Measurements from ENCODE around the gene PRR15L. TPM values are rescaled to one million over a fixed set of nuclear protein-coding genes. Genes with fewer than 3 reads are reported as not detected.
A peak's percentile ranks its signal among the peaks of the same experiment; 100 is the strongest.
"Not testable (repeated sequence)": the region's sequence is repeated elsewhere in the genome, so short reads cannot be mapped to it uniquely, and the experiment has no call there.

Gene PRR15L
- total RNA-seq, 1 donor from 2014 or later = not detected

DNA sequence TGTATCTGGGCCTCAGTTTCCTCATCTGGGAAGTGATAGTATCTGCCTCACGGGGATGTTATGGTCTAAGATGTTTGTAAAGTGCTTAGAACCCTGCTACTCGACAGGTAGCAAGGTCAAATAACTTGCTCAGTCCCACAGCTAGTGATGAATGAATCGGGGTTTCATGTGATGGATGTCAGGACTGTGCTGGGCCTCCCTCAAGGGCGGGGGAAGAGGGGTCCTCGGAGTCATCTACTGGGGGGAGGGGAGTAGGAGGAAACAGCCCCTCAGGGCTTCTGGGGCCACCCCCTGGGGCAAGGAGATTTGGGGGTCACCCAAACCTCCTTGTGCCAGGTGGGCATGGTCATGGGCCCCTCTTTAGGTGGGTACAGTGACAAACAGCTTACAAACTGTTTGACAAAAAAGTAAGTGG is 15.6 kb downstream of the PRR15L start:
- no peaks in the 10 kb centered on the region for H3K9me3 Mint-ChIP-seq (ENCODE audit: low read depth)
- peaks cover 15% of the 10 kb centered on the region for H3K4me1 Mint-ChIP-seq (ENCODE audit: low read depth)
- no peak for DNase-seq (ENCODE audit: low spot score)
- TF ChIP-seq, protein P1, sequence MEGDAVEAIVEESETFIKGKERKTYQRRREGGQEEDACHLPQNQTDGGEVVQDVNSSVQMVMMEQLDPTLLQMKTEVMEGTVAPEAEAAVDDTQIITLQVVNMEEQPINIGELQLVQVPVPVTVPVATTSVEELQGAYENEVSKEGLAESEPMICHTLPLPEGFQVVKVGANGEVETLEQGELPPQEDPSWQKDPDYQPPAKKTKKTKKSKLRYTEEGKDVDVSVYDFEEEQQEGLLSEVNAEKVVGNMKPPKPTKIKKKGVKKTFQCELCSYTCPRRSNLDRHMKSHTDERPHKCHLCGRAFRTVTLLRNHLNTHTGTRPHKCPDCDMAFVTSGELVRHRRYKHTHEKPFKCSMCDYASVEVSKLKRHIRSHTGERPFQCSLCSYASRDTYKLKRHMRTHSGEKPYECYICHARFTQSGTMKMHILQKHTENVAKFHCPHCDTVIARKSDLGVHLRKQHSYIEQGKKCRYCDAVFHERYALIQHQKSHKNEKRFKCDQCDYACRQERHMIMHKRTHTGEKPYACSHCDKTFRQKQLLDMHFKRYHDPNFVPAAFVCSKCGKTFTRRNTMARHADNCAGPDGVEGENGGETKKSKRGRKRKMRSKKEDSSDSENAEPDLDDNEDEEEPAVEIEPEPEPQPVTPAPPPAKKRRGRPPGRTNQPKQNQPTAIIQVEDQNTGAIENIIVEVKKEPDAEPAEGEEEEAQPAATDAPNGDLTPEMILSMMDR (IDR thresholded peaks at IDR 0.05) = no peak
- no peaks in the 10 kb centered on the region for H3K36me3 Mint-ChIP-seq (ENCODE audit: low read depth)
- H3K27me3 Mint-ChIP-seq (ENCODE audit: low read depth) = no peaks in the 10 kb centered on the region
- no peak overlapping the region for H3K27ac Mint-ChIP-seq (ENCODE audit: unreplicated experiment)
- peak overlapping the region; percentile 82 for H3K4me3 Mint-ChIP-seq (ENCODE audit: unreplicated experiment)

GRCh38 chr17:47941246-47942095 is 16.2 kb downstream of the PRR15L start, which contains the start of gene PNPO:
Gene PNPO, plus strand, starts transcription at chr17:47941571. Its CDS starts 105 bp downstream, at chr17:47941676.
- no peak for DNase-seq (ENCODE audit: low spot score)
- TF ChIP-seq, protein P1 (IDR thresholded peaks at IDR 0.05) = no peak
- peak within 1 kb of the TSS; percentile 82 for H3K4me3 Mint-ChIP-seq (ENCODE audit: unreplicated experiment)
- H3K9me3 Mint-ChIP-seq (ENCODE audit: low read depth) = no peaks in the 10 kb centered on the region
- H3K4me1 Mint-ChIP-seq (ENCODE audit: low read depth) = peaks cover 15% of the 10 kb centered on the region
- no peaks in the 10 kb centered on the region for H3K36me3 Mint-ChIP-seq (ENCODE audit: low read depth)
- H3K27ac Mint-ChIP-seq (ENCODE audit: unreplicated experiment) = peak within 1 kb of the TSS; percentile 87
- no peaks in the 10 kb centered on the region for H3K27me3 Mint-ChIP-seq (ENCODE audit: low read depth)

GRCh38 chr17:47937941-47938340 is 19.7 kb downstream of the PRR15L start:
- no peak overlapping the region for H3K27ac Mint-ChIP-seq (ENCODE audit: unreplicated experiment)
- H3K27me3 Mint-ChIP-seq (ENCODE audit: low read depth) = no peaks in the 10 kb centered on the region
- no peak overlapping the region for H3K4me3 Mint-ChIP-seq (ENCODE audit: unreplicated experiment)
- H3K4me1 Mint-ChIP-seq (ENCODE audit: low read depth) = peaks cover 19% of the 10 kb centered on the region
- no peak for DNase-seq (ENCODE audit: low spot score)
- no peaks in the 10 kb centered on the region for H3K9me3 Mint-ChIP-seq (ENCODE audit: low read depth)
- TF ChIP-seq, protein P1 (IDR thresholded peaks at IDR 0.05) = no peak
- H3K36me3 Mint-ChIP-seq (ENCODE audit: low read depth) = no peaks in the 10 kb centered on the region

- H3K9me3 Mint-ChIP-seq (ENCODE audit: low read depth) = no peaks in the 10 kb centered on the region
- peaks cover 7% of the 10 kb centered on the region for H3K4me1 Mint-ChIP-seq (ENCODE audit: low read depth)
- no peaks in the 10 kb centered on the region for H3K27me3 Mint-ChIP-seq (ENCODE audit: low read depth)
- TF ChIP-seq, protein P1 (IDR thresholded peaks at IDR 0.05) = no peak
- no peak overlapping the region for H3K4me3 Mint-ChIP-seq (ENCODE audit: unreplicated experiment)
- H3K36me3 Mint-ChIP-seq (ENCODE audit: low read depth) = no peaks in the 10 kb centered on the region
- no peak for DNase-seq (ENCODE audit: low spot score)
- H3K27ac Mint-ChIP-seq (ENCODE audit: unreplicated experiment) = no peak overlapping the region
Measured at GRCh38 chr17:47935961-47936360, 21.7 kb downstream of the PRR15L start.

DNA sequence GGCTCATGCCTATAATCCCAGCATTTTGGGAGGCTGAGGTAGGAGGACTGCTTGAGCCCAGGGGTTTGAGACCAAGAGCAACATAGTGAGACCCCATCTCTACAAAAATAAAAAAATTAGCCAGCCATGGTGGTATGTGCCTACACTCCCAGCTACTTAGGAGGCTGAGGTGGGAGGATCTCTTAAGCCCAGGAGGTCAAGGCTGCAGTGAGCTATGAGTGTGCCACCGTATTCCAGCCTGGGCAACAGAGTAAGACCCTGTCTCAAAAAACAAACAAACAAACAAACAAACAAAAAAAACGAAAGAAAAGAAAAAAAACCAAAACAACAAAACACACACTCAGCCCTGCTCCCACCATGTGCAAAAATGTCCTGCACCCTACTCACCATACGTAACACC is 22.2 kb downstream of the PRR15L start:
- H3K27me3 Mint-ChIP-seq (ENCODE audit: low read depth); H3K4me1 Mint-ChIP-seq (ENCODE audit: low read depth); H3K36me3 Mint-ChIP-seq (ENCODE audit: low read depth); H3K9me3 Mint-ChIP-seq (ENCODE audit: low read depth); H3K4me3 Mint-ChIP-seq (ENCODE audit: unreplicated experiment); DNase-seq (ENCODE audit: low spot score); H3K27ac Mint-ChIP-seq (ENCODE audit: unreplicated experiment): not testable (repeated sequence)
